WTC11 (cell line): Measurements from ENCODE around the gene NSMCE1. TPM values are rescaled to one million over a fixed set of nuclear protein-coding genes. Genes with fewer than 3 reads are reported as not detected.

Experiments
- ATAC-seq: fragments of 200-7000 bp; cut with Tn5 transposase; 2 replicates; pipeline ENCODE4 v1.10.0; 2021; ENCODE audit warnings: mild to moderate bottlenecking, moderate library complexity
- CTCF ChIA-PET: fragments of 300-600 bp; sonication (Branson Sonifier 250); formaldehyde crosslinking; loops from one replicate; lab custom pipeline; 2021; ENCODE audit warnings: antibody characterized with exemption; lab: Charles Lee
- POLR2A ChIA-PET: fragments of 350-600 bp; sonication (Branson Sonifier 250); formaldehyde crosslinking; loops from one replicate; lab custom pipeline; 2021; ENCODE audit warnings: antibody characterized with exemption; lab: Charles Lee
- DNase-seq: peaks from one replicate; pipeline ENCODE4 v3.0.0; 2021; ENCODE audit warnings: low spot score
- H3K27ac Mint-ChIP-seq: 2 replicates; pipeline ENCODE4 v1.8.0; 2021; ENCODE audit warnings: mixed read lengths
- H3K27me3 Mint-ChIP-seq: 2 replicates; pipeline ENCODE4 v1.8.0; 2021; ENCODE audit warnings: low read depth, mild to moderate bottlenecking, moderate library complexity, mixed read lengths
- H3K36me3 Mint-ChIP-seq: 2 replicates; pipeline ENCODE4 v1.8.0; 2021; ENCODE audit warnings: mixed read lengths
- H3K4me1 Mint-ChIP-seq: 2 replicates; pipeline ENCODE4 v1.8.0; 2022; ENCODE audit warnings: mixed read lengths
- H3K4me3 Mint-ChIP-seq: 2 replicates; pipeline ENCODE4 v1.8.0; 2021; ENCODE audit warnings: mild to moderate bottlenecking, moderate library complexity, mixed read lengths
- H3K9me3 Mint-ChIP-seq: 2 replicates; pipeline ENCODE4 v1.8.0; 2021; ENCODE audit warnings: mixed read lengths
- ETV6 ChIP-seq: sonication (generic); formaldehyde crosslinking; IDR thresholded peaks from 2 replicates; pipeline ENCODE4 v1.8.1; 2022; ENCODE audit warnings: mild to moderate bottlenecking, missing genetic modification reagents
- KAT7 ChIP-seq: sonication (generic); formaldehyde crosslinking; IDR thresholded peaks from 2 replicates; pipeline ENCODE4 v1.8.1; 2023; ENCODE audit warnings: missing genetic modification reagents, mild to moderate bottlenecking, borderline replicate concordance
- NFATC4 ChIP-seq: fragments of 250-450 bp; sonication (Bioruptor Pico); IDR thresholded peaks from 2 replicates; pipeline ENCODE4 v1.9.0; 2021; ENCODE audit warnings: mild to moderate bottlenecking
- NFE2L1 ChIP-seq: sonication (generic); formaldehyde crosslinking; IDR thresholded peaks from 2 replicates; pipeline ENCODE4 v1.8.1; 2023; ENCODE audit warnings: missing genetic modification reagents
- NFYB ChIP-seq: sonication (generic); formaldehyde crosslinking; conservative IDR thresholded peaks from 2 replicates; pipeline ENCODE4 v1.8.0; 2022; ENCODE audit warnings: low read depth, missing genetic modification reagents
- NR1H2 ChIP-seq: sonication (generic); formaldehyde crosslinking; IDR thresholded peaks from 2 replicates; pipeline ENCODE4 v1.9.0; 2021; ENCODE audit warnings: mild to moderate bottlenecking, moderate library complexity, missing genetic modification reagents
- PRRX2 ChIP-seq: fragments of 250-450 bp; sonication (Bioruptor Pico); IDR thresholded peaks from 2 replicates; pipeline ENCODE4 v1.8.0; 2021; ENCODE audit warnings: mild to moderate bottlenecking
- SMAD3 ChIP-seq: sonication (generic); formaldehyde crosslinking; IDR thresholded peaks from 2 replicates; pipeline ENCODE4 v1.8.0; 2022; ENCODE audit warnings: missing genetic modification reagents, mild to moderate bottlenecking, borderline replicate concordance
- SP1 ChIP-seq: sonication (generic); formaldehyde crosslinking; conservative IDR thresholded peaks from 2 replicates; pipeline ENCODE4 v1.8.1; 2022; ENCODE audit warnings: missing genetic modification reagents
- ZNF121 ChIP-seq: sonication (generic); formaldehyde crosslinking; IDR thresholded peaks from 2 replicates; pipeline ENCODE4 v1.8.0; 2023; ENCODE audit warnings: missing genetic modification reagents
- ZNF138 ChIP-seq: sonication (generic); formaldehyde crosslinking; conservative IDR thresholded peaks from 2 replicates; pipeline ENCODE4 v1.8.1; 2022; ENCODE audit warnings: mild to moderate bottlenecking, moderate library complexity, missing genetic modification reagents
- ZNF423 ChIP-seq: fragments of 250-450 bp; sonication (Bioruptor Pico); IDR thresholded peaks from 2 replicates; pipeline ENCODE4 v2.1.2; 2022; ENCODE audit warnings: mild to moderate bottlenecking, moderate library complexity
- total RNA-seq: library from RNA; stranded (reverse); gene quantifications from 3 replicates; pipeline ENCODE4 v1.2.3, GENCODE V29; 2021
- TF ChIP-seq, protein P1 (sequence below): fragments of 250-450 bp; sonication (Bioruptor Pico); IDR thresholded peaks from 2 replicates; pipeline ENCODE4 v1.9.0; 2021; ENCODE audit warnings: moderate library complexity, mild to moderate bottlenecking, inconsistent platforms, borderline replicate concordance
- TF ChIP-seq, protein P2 (sequence below): sonication (generic); formaldehyde crosslinking; conservative IDR thresholded peaks from 2 replicates; pipeline ENCODE4 v1.8.1; 2022; ENCODE audit warnings: mild to moderate bottlenecking, missing genetic modification reagents
- TF ChIP-seq, protein P3 (sequence below): sonication (generic); formaldehyde crosslinking; IDR thresholded peaks from 2 replicates; pipeline ENCODE4 v1.8.0; 2023; ENCODE audit warnings: missing genetic modification reagents
- TF ChIP-seq, protein P4 (sequence below): sonication (generic); formaldehyde crosslinking; IDR thresholded peaks from 2 replicates; pipeline ENCODE4 v1.8.1; 2022; ENCODE audit warnings: mild to moderate bottlenecking, moderate library complexity, missing genetic modification reagents

The NSMCE1 gene
- total RNA-seq, 1 experiment from 2014 or later: 29.4 TPM

DNA sequence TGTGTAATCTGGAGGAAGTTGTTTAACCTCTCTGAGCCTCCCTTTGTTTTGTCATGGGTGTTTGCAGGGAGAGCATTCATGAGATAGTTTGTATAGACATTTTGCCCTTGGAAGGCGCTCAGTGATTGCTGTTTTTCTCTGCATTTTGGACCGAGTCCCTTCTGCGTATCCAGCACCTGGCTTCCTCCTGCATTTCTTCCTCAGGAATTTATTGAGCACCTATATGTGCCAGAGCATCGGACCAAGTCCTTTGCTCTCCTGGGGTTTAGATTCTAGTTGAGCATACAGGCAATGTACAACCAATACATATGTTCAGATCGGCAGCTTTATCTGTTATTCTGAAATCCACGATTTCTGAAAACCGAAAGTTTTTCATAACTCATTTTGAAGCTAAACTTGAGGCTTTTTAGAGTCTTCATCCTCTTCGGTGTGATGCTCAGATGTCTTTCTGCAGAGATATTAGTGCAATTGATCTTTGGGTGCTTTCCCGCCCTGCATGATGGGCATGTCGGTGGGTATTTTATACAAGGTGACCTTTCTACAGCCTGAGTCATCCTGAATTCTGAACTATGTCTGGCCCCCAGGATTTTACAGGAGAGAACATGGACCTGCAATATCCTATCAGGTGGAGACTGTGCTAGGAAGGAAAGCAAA is 49.3 kb upstream of the NSMCE1 start:
- peaks cover 47% of the 10 kb centered on the region for H3K4me1 Mint-ChIP-seq
- no peak overlapping the region for H3K4me3 Mint-ChIP-seq
- no peaks in the 10 kb centered on the region for H3K9me3 Mint-ChIP-seq
- no peak for DNase-seq
- H3K27me3 Mint-ChIP-seq: no peaks in the 10 kb centered on the region; the same call in 1 of the 2 replicates
- TF ChIP-seq NFYB (CRISPR knock-in tag): no peak
- TF ChIP-seq, protein P1, sequence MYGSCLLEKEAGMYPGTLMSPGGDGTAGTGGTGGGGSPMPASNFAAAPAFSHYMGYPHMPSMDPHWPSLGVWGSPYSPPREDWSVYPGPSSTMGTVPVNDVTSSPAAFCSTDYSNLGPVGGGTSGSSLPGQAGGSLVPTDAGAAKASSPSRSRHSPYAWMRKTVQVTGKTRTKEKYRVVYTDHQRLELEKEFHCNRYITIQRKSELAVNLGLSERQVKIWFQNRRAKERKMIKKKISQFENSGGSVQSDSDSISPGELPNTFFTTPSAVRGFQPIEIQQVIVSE (CRISPR knock-in tag): no peak
- no peak for TF ChIP-seq ZNF138 (CRISPR knock-in tag)
- TF ChIP-seq, protein P2, sequence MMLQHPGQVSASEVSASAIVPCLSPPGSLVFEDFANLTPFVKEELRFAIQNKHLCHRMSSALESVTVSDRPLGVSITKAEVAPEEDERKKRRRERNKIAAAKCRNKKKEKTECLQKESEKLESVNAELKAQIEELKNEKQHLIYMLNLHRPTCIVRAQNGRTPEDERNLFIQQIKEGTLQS (CRISPR knock-in tag): no peak
- TF ChIP-seq KAT7 (CRISPR knock-in tag): no peak
- TF ChIP-seq, all 79 proteins: peak for 0
- ChIA-PET CTCF (interaction anchor here (0.9 to 3.6 kb wide), 5 partner anchors 9 to 198 kb away, joined by 3 to 13 read pairs (median 4); no protein-coding TSS in a partner anchor), POLR2A (interaction anchor here (0.6 to 1.2 kb wide), 4 partner anchors 28 to 207 kb away, joined by 3 to 4 read pairs (median 3); no protein-coding TSS in a partner anchor)
- H3K27ac Mint-ChIP-seq: peak overlapping the region; percentile 84
- H3K36me3 Mint-ChIP-seq: no peaks in the 10 kb centered on the region
- ATAC-seq: no peak

DNA sequence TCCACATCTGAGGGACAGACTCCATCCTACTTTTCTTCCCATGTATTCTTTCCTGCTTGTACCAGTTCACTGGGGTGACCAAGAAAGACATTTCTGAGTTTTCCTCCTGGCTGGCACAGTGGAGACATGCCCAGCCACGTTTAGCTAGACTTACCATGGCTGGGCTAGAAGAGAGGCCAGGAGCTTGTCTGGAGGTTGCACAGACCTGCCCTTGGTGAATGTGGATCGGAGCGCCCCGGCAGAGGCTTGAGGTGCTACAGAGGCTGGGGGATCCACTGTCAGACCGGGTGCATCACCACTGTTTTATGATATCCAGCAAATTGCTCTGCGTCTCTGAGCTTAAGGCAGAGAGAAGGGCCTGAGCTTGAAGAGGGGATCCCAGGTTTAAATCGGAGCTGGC is 48.7 kb upstream of the NSMCE1 start:
- no peaks in the 10 kb centered on the region for H3K9me3 Mint-ChIP-seq
- H3K4me1 Mint-ChIP-seq: peaks cover 42% of the 10 kb centered on the region
- no peak for TF ChIP-seq NFATC4 (CRISPR knock-in tag)
- TF ChIP-seq, protein P3, sequence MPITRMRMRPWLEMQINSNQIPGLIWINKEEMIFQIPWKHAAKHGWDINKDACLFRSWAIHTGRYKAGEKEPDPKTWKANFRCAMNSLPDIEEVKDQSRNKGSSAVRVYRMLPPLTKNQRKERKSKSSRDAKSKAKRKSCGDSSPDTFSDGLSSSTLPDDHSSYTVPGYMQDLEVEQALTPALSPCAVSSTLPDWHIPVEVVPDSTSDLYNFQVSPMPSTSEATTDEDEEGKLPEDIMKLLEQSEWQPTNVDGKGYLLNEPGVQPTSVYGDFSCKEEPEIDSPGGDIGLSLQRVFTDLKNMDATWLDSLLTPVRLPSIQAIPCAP: no peak
- no peak for TF ChIP-seq NR1H2 (CRISPR knock-in tag)
- no peak for TF ChIP-seq ETV6 (CRISPR knock-in tag)
- no peak for TF ChIP-seq ZNF423
- no peak for TF ChIP-seq SP1 (CRISPR knock-in tag)
- no peaks in the 10 kb centered on the region for H3K36me3 Mint-ChIP-seq
- POLR2A ChIA-PET: interaction anchor here (0.6 to 1.2 kb wide), 3 partner anchors 28 to 207 kb away, joined by 3 read pairs; no protein-coding TSS in a partner anchor
- no peak for ATAC-seq
- no peak overlapping the region for H3K4me3 Mint-ChIP-seq
- CTCF ChIA-PET: interaction anchor here (0.9 to 3.6 kb wide), 4 partner anchors 9 to 199 kb away, joined by 3 to 13 read pairs (median 8); no protein-coding TSS in a partner anchor
- DNase-seq: no peak
- H3K27ac Mint-ChIP-seq: peak overlapping the region; percentile 84
- no peaks in the 10 kb centered on the region; the same call in 1 of the 2 replicates for H3K27me3 Mint-ChIP-seq

DNA sequence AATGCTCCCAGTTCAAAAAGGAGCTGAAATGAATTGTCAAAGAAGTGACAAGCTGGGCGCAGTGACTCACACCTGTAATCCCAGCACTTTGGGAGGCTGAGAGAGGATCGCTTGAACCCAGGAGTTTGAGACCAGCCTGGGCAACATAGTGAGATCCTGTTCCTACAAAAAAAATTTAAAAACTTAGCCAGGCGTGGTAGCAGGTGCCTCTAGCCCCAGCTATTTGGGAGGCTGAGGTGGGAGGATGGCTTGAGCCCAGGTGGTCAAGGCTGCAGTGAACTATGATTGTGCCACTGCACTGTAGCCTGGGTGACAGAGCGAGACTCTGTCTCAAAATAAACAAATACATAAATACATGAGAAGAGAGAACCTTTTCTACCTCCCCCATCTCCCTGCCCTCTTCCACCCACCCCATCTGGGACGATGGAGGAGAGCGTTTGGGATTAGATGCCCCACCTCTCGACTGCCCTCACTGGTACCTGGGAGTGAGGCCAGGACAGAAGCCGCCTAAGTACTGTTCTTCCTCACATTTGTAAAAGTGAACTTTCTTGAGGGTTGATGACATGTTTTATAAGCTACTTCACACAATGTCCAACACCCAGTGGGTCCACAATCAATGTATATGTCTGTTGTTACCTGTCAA is 47.6 kb upstream of the NSMCE1 start:
- Mint-ChIP-seq H3K27me3 (no peaks in the 10 kb centered on the region; the same call in 1 of the 2 replicates), H3K4me3 (no peak overlapping the region), H3K4me1 (peaks cover 42% of the 10 kb centered on the region), H3K27ac (no peak overlapping the region), H3K36me3 (no peaks in the 10 kb centered on the region), H3K9me3 (no peaks in the 10 kb centered on the region)
- POLR2A ChIA-PET: no interaction called here
- CTCF ChIA-PET: interaction anchor here (0.8 to 3.6 kb wide), 3 partner anchors 11 to 137 kb away, joined by 3 to 11 read pairs (median 3); no protein-coding TSS in a partner anchor
- DNase-seq: no peak
- TF ChIP-seq PRRX2 (CRISPR knock-in tag) (no peak), ZNF121 (CRISPR knock-in tag) (peak; percentile 29; the same call in 1 of the 2 replicates), SMAD3 (CRISPR knock-in tag) (no peak), NFE2L1 (CRISPR knock-in tag) (no peak)
- TF ChIP-seq, protein P4, sequence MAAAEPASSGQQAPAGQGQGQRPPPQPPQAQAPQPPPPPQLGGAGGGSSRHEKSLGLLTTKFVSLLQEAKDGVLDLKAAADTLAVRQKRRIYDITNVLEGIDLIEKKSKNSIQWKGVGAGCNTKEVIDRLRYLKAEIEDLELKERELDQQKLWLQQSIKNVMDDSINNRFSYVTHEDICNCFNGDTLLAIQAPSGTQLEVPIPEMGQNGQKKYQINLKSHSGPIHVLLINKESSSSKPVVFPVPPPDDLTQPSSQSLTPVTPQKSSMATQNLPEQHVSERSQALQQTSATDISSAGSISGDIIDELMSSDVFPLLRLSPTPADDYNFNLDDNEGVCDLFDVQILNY (CRISPR knock-in tag): no peak
- no peak for ATAC-seq
